H54 (cell line): ENCODE data around the gene C3orf49.
A peak's percentile ranks its signal among the peaks of the same experiment; 100 is the strongest.

ENCODE experiments used
- DNase-seq: peaks from one replicate; pipeline ENCODE4 v3.0.0; 2011; ENCODE audit warnings: low spot score, mixed read lengths; ENCODE audit not compliant: insufficient read length
- FAIRE-seq: peaks from 3 replicates; lab custom pipeline; 2011; peaks lifted over from hg19 to GRCh38; lab: Jason Lieb, UNC
- POLR2A ChIP-seq: IDR thresholded peaks from 2 replicates; pipeline ENCODE4 v1.6.1; 2011; ENCODE audit warnings: low read depth, mild to moderate bottlenecking, low read length

The C3orf49 gene

GRCh38 chr3:63861306-63861705 is 42.2 kb downstream of the C3orf49 start:
- DNase-seq = no peak
- TF ChIP-seq POLR2A = no peak
- no peak for FAIRE-seq

GRCh38 chr3:63862804-63863149 is 43.7 kb downstream of the C3orf49 start:
- no peak for TF ChIP-seq POLR2A
- DNase-seq = no peak
- peak; percentile 38 for FAIRE-seq

DNA sequence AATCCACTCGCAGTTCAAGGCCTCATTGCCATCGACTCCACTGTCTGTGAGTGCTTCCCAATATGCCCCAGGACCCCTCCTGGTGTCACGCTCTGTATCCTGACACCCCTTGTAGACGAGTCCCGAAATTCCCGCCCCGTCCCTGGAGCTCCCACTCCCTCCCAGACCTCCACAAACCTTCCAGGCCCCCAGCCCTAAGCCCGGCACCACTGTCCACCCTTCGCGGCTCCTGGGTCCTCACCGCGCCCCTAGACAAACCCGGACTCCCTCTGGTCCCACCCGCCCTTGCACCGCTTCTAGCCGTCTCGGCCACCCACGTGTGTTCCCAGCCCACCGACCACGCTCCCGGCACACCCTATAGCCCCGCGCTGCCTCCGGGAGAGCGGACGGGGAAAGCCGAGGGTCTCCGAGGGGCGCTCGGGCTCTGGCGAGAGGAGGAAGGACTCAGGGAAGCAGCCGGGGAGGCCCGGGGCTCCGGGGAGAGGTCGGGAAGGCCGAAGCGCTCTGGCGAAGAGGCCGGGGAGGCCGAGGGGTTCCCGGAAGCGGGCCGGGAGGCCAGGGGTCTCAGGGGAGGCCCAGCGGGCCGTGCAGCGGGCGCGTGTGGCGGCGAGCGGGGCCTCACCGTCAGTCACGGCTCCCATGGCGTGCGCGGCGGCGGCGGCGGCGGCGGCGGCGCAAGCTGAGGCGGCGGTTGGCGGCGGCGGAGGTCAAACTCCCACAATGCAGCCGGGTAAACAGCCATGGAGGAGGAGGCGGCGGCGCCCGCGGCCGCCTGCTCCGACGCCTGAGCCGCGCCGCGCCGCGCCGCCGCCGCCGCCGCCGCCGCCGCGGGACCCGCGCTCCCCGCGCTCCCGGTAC is 44.3 kb downstream of the C3orf49 start, which contains the start of the genes ATXN7 and THOC7:
ATXN7 (plus strand) TSS at position 718 of the 858 bp plus-strand sequence. CDS start 48,732 bp downstream, outside the sequence.
THOC7 (minus strand) TSS at position 656 of the 858 bp plus-strand sequence; CDS start at position 641, 15 bp downstream.
- TF ChIP-seq POLR2A = peak; percentile 57
- DNase-seq (peak; percentile 61), FAIRE-seq (no peak)

DNA sequence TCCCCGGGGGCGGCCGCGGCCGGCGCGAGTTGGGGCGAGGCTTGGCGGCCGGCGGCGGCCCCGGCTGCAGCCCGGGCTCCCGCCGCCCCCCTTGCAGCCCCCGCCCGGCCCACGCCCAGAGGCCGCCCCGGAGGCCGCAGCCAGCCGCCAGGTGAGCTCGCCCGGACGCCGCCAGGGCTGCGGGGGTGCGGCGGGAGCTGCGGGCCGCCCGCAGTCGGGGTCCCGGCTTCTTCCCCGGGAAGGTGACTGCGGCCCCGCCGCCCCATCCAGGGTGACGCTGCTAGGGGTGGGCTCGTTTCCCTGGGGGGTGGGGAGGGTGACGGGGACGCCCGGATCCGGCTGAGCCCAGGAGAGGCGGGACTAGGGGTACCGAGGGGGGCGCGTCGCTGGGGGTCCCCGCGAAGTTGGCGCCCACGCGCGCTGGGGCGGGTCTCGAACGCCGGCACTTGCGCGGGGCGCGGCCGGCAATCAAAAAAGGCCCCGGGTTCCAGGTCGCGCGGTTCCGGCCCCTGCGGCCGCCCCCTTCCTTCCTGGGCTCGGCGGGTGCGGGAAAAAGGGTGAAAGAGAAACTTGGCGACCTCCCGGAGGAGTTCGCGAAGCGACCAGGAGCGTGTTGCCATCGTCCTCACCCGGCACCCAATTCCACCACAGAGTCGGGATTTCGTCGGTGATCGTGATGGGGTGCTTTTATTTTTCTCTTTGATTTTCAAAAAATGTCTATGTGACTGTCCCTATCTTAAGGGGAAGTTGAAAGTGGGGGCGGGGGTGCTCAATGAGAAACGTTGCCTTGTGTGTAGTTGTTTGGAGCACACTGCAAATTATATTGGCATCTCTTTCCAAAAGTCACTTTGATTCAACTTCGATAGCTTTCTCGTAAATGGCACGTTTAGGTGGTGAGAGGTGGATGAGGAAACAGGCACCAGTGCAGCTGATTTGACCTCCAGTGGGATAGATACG is 45.2 kb downstream of the C3orf49 start:
- FAIRE-seq (peak; percentile 57), DNase-seq (peak; percentile 63)
- no peak for TF ChIP-seq POLR2A

GRCh38 chr3:63864965-63865327 is 45.8 kb downstream of the C3orf49 start:
- no peak for TF ChIP-seq POLR2A
- no peak for FAIRE-seq

GRCh38 chr3:63867225-63867624 is 48.1 kb downstream of the C3orf49 start:
- no peak for TF ChIP-seq POLR2A
- DNase-seq (no peak), FAIRE-seq (no peak)

More at GRCh38 chr3:63864965-63865327, 45.8 kb downstream of the C3orf49 start:
- no peak for DNase-seq

DNA sequence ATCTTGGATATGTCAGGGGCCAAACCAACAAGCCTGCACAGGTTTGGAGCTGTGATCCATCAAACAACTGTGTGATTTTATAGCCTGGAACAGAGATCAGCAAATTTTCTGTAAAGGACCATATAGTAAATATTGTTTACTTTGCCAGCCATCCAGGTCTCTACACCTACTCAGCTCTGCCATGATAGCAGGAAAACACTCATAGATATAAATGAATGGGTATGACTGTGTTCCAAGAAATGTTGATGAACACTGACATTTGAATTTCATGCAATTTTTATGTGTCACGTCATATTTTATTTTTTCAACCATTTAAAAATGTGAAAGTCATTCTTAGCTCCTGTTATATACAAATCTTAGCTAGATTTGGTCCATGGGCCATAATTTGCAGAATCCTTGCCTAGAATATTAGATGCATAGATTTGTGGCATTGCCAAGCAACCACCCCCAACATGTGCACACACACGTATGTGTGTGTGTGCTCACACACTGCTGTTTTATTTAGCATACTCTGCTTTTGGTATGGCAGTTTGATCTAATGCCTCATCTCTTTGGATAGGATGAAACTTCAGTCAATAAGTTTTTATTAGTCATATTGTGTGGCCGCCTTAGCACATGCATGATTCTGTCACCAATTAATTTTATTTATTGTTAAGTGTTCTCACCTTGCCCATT is 51.0 kb downstream of the C3orf49 start:
- TF ChIP-seq POLR2A = no peak
- FAIRE-seq (no peak), DNase-seq (no peak)

GRCh38 chr3:63870615-63871005 is 51.5 kb downstream of the C3orf49 start:
- FAIRE-seq = no peak
- no peak for TF ChIP-seq POLR2A
- no peak for DNase-seq

DNA sequence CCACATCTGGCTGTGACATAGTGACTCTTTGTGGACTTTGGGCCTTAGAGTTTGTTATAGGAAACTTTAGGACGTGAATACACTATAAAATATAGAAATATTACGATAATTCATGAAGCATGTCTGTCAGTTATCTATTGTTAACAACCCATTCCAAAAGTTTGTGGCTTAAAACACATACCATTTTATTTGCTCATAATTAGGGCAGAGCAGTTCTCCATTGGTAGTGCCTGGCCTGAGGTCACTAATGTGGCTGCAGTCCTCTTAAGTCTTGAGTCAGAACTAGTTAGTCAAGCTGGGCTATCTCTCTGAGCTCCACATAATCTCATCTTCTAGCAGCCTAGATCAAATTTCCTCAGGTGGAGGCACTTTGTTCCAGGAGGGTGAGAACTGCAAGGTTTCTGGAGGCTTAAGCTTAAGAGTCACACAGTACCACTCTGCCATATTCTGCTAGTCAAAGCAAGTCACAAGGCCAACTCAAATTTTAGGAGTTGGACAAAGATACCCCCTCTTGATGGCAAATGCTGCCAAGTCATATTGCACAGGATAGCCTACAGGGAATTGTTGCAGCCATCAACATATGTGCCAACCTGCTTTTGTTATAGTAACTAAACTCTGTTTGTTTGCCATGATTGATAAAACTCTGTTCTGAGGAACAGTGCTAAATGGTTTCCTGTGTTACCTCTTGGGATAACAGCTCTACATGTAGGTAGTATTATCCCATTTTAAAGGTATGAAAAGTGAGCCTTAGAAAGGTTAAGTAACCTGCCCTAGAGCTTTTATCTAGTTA is 53.2 kb downstream of the C3orf49 start:
- no peak for TF ChIP-seq POLR2A
- FAIRE-seq (peak; percentile 98), DNase-seq (no peak)

DNA sequence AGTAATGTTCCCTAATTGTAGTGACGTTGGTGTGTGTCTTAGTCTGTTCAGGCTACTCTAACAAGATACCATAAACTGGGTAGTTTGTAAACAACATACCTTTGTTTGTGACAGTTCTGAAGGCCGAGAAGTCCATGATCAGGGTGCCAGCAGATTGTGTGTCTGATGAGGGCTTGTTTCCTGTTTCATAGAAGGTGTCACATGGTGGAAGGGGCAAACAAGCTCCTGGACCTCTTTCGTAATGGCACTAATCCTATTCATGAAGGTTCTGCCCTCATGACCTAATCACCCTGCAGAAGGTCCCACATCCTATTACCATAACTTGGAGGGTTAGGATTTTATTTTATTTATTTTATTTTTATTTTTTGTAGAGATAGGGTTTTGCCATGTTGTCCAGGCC is 55.7 kb downstream of the C3orf49 start:
- no peak for FAIRE-seq
- no peak for TF ChIP-seq POLR2A
- no peak for DNase-seq

GRCh38 chr3:63875510-63875909 is 56.4 kb downstream of the C3orf49 start:
- DNase-seq (no peak), FAIRE-seq (no peak)
- no peak for TF ChIP-seq POLR2A

- no peak for TF ChIP-seq POLR2A
Measured at GRCh38 chr3:63876260-63876659, 57.2 kb downstream of the C3orf49 start.

DNA sequence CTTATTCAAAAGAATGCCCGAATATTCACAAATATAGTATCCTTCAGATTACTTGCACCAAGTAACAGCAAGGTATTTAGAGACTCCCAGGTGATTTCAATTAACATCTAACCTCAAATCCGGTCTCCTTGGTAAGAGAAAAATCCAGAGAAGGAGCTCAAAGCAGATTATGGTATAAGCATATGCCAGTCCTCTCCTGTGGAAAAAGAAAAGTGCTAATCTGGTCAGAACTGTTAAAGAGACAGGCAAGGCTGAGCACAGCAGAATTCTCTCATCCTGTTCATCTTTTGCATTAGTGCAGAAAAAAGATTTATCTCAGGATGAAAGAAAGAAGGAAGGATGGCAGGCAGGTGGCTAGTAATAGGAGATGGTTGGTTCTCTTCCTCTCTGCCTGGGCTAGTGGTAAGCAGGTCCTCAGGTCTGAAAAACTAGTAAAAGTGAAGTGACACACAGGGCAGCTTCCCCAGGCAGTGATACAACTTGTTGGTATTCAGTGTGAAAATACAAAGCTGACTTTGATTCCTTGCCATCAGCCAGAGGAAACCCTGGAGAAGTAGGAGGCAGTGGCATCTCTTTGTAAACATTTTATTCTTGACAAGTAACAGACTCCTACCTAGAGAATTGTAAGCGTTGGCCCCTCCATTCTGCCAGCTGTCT is 58.8 kb downstream of the C3orf49 start:
- FAIRE-seq (no peak), DNase-seq (no peak)

More at GRCh38 chr3:63876260-63876659, 57.2 kb downstream of the C3orf49 start:
- FAIRE-seq (no peak), DNase-seq (no peak)

More for the DNA sequence above, 58.8 kb downstream of the C3orf49 start:
- no peak for TF ChIP-seq POLR2A
